Thyroid gland (tissue), 4 donors: ENCODE measurements around the gene GALM. TPM values are rescaled to one million over a fixed set of nuclear protein-coding genes. Genes with fewer than 3 reads are reported as not detected.

Source experiments
- DNase-seq, 2 donors: peaks; one replicate each; pipeline ENCODE4 v3.0.0-alpha.2; 2019
- H3K27ac ChIP-seq, 3 donors: fragments of 200-600 bp; sonication (generic); 1 replicate in 2 of 3; 2 replicates in 1 of 3; pipeline ENCODE4 v1.5.1; 2016 to 2019; ENCODE audit warnings: mild to moderate bottlenecking in 1 of 3, moderate library complexity in 1 of 3
- H3K27me3 ChIP-seq: fragments of 200-600 bp; sonication (generic); one replicate; pipeline ENCODE4 v1.5.1; 2019
- H3K36me3 ChIP-seq, 2 donors: fragments of 200-600 bp; sonication (generic); one replicate each; pipeline ENCODE4 v1.5.1; 2016 to 2019
- H3K4me1 ChIP-seq, 2 donors: fragments of 200-600 bp; sonication (generic); one replicate each; pipeline ENCODE4 v1.5.1; 2017 to 2019
- H3K4me3 ChIP-seq, 3 donors: fragments of 200-600 bp; sonication (generic); replicated peaks in 1 of 3; 1 replicate in 2 of 3; 2 replicates in 1 of 3; pipeline ENCODE4 v1.5.1; 2016; ENCODE audit warnings: mild to moderate bottlenecking in 1 of 3
- H3K9me3 ChIP-seq: fragments of 200-600 bp; sonication (generic); one replicate; pipeline ENCODE4 v1.5.1; 2017
- POLR2A ChIP-seq, 2 donors: fragments of 450-650 bp; IDR thresholded peaks; one replicate each; pipeline ENCODE4 v1.6.1; 2017; ENCODE audit warnings: antibody characterized with exemption in 2 of 2, mild to moderate bottlenecking in 2 of 2, moderate library complexity in 1 of 2
- WGBS, 2 donors: methylation state at CpG; one replicate each; pipeline ENCODE4 v1.1.5; 2017; 5-methylcytosine and 5-hydroxymethylcytosine counted together
- intact Hi-C: fragments of 100-400 bp; cut with DNase I; formaldehyde crosslinking; loops from one replicate; pipeline ENCODE4 v1.15.1; 2023
- total RNA-seq, 4 donors: library from RNA; depleted of rRNA; stranded (reverse); fragments of >200 nt; gene quantifications; one replicate each; pipeline ENCODE4 v1.2.3, GENCODE V29; 2016
- TF ChIP-seq, protein P1 (sequence below), 6 experiments: fragments of 200-600 bp in 3 of 6; fragments of 450-650 bp in 3 of 6; sonication (generic) in 3 of 6; IDR thresholded peaks; one replicate each; pipeline ENCODE4 v1.5.1; 2016 to 2019; ENCODE audit warnings: antibody characterized with exemption in 6 of 6, mild to moderate bottlenecking in 2 of 6, inconsistent platforms in 1 of 6, moderate library complexity in 1 of 6

GALM gene
- total RNA-seq, 4 donors from 2014 or later = 13.1 to 32.9 (median 25.8) TPM

DNA sequence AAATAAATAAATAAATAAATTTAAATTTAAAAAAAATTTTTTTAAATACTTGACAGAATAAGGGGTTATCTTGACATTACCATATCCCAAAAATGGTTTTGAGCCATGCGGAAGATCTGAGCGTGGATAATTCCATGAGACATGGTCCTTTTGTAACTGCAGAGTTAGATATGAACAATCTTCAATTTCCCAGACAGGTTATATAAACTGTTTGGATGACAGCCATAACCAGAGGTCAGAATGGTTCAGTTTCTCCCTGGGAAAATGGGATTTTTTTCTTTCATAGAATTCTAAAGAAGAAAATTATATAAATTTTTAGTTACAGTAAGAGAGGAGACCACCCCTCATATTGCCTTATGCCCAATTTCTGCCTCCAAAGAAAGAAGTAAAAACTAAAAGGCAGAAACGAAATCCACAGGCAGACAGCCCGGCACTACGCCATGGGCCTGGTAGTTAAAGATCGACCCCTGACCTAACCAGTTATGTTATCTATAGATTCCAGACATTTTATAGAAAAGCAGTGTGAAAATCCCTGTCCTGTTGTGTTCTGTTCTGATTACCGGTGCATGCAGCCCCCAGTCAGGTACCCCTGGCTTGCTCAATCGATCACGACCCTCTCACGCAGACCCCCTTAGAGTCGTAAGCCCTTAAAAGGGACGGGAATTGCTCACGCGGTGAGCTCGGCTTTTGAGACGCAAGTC lies 3.0 kb downstream of the GALM start:
- intact Hi-C loops = loop anchor here (10.0 kb wide), 1 partner anchor 64 kb away; the partner anchor contains the start of gene HNRNPLL
- H3K9me3 ChIP-seq = no peaks in the 10 kb centered on the region
- no peak overlapping the region for H3K4me3 ChIP-seq
- DNase-seq = no peak
- H3K4me1 ChIP-seq = peaks cover 12 to 14% of the 10 kb centered on the region in 2 donors
- TF ChIP-seq POLR2A (IDR thresholded peaks at IDR 0.05) = no peak
- TF ChIP-seq, protein P1, sequence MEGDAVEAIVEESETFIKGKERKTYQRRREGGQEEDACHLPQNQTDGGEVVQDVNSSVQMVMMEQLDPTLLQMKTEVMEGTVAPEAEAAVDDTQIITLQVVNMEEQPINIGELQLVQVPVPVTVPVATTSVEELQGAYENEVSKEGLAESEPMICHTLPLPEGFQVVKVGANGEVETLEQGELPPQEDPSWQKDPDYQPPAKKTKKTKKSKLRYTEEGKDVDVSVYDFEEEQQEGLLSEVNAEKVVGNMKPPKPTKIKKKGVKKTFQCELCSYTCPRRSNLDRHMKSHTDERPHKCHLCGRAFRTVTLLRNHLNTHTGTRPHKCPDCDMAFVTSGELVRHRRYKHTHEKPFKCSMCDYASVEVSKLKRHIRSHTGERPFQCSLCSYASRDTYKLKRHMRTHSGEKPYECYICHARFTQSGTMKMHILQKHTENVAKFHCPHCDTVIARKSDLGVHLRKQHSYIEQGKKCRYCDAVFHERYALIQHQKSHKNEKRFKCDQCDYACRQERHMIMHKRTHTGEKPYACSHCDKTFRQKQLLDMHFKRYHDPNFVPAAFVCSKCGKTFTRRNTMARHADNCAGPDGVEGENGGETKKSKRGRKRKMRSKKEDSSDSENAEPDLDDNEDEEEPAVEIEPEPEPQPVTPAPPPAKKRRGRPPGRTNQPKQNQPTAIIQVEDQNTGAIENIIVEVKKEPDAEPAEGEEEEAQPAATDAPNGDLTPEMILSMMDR (IDR thresholded peaks at IDR 0.05) = no peak
- no peaks in the 10 kb centered on the region for H3K27me3 ChIP-seq
- WGBS, 2 donors = 92 to 95% methylated on average over 16 of the region's 16 CpGs
- no peaks in the 10 kb centered on the region for H3K36me3 ChIP-seq
- H3K27ac ChIP-seq = no peak overlapping the region

DNA sequence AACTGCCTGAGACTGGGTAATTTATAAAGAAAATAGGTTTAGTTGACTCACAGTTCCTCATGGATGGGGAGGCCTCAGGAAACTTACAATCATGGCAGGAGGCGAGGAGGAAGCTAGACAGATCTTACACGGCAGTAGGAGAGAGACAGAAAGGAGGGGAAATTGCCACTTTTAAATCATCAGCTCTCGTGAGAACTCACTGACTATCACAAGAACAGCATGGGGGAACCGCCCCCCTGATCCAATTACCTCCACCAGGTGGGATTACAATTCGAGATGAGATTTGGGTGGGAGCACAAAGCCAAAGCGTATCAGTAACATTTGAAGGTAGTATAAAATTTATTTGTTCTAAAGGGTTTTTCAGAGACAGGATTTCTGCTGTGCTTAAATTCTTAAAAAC lies 5.4 kb downstream of the GALM start:
- Histone ChIP-seq H3K4me3 (no peak overlapping the region), H3K27ac (no peak overlapping the region), H3K4me1 (peaks cover 11 to 14% of the 10 kb centered on the region in 2 donors), H3K36me3 (peaks cover 3 to 4% of the 10 kb centered on the region in 2 donors), H3K27me3 (no peaks in the 10 kb centered on the region), H3K9me3 (no peaks in the 10 kb centered on the region)
- TF ChIP-seq, protein P1 (IDR thresholded peaks at IDR 0.05) = no peak
- TF ChIP-seq POLR2A (IDR thresholded peaks at IDR 0.05) = no peak
- intact Hi-C loops = no loop called here
- 90 to 93% methylated on average over 6 of the region's 6 CpGs for WGBS, 2 donors
- DNase-seq = no peak

DNA sequence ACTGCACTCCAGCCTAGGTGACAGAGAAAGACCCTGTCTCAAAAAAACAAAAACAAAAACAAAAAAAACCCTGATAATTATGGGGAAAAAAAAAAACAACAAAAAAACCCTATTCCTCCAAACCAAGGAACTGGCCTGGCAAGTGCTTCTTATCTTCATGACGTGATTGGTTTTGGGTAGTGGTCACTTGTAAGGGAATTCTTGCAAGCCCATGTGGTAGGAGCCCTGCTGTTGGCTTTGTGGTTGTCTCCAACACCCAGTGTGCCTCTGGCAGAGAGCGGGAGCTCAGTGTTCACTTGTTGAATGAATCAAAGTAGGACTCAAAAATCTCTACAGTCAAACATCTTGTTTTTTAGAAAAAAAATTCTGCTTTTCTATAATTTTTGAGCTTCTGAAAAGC lies 6.0 kb downstream of the GALM start:
- intact Hi-C loops = no loop called here
- WGBS, 2 donors = 92 to 94% methylated on average over 2 of the region's 2 CpGs

DNA sequence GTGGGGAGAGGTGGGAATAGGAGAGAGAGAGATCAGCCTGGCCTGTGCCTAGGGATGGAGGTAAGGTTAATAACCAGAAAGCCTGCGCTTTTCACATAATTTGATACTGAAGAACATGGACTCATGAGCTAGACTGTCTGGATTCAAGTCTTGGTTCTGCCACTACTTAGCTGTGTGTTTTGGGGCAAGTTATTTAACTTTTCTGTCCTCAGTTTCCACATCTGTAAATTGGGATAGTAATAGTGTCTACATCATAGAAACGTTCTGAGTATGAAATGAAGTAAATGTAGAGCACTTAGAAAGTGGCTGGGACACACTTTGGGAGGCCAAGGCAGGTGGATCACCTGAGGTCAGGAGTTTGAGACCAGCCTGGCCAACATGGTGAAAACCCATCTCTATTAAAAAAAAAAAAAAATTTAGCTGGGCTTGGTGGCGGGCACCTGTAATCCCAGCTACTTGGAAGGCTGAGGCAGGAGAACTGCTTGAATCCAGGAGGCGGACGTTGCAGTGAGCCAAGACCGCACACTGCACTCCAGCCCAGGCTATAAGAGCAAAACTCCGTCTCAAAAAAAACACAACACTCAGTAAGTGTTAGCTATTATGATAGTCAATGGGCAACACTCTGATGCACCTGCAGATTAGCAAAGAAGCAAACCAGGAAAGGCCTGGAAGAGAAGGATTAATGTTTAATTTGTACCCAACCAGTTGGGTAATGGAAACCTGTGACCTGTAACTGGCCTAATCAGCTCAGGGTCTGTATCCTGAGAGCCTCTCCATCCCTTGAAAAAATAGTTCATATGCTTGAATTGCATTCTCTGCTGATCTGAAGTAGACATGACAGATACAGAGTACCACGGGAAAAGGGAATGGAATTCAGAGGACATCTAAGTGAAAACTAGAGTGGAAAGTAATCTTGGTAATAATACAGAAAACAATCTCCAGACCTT lies 6.8 kb downstream of the GALM start:
- peaks cover 0 to 5% of the 10 kb centered on the region in 2 donors for H3K4me1 ChIP-seq
- 72 to 78% methylated on average over 8 of the region's 8 CpGs for WGBS, 2 donors
- no peak for DNase-seq
- no peaks in the 10 kb centered on the region for H3K9me3 ChIP-seq
- no peaks in the 10 kb centered on the region for H3K27me3 ChIP-seq
- H3K27ac ChIP-seq = no peak overlapping the region
- no peak for TF ChIP-seq POLR2A (IDR thresholded peaks at IDR 0.05)
- TF ChIP-seq, protein P1 (IDR thresholded peaks at IDR 0.05) = no peak
- no peak overlapping the region for H3K4me3 ChIP-seq
- intact Hi-C loops = no loop called here
- H3K36me3 ChIP-seq = peaks cover 3 to 4% of the 10 kb centered on the region in 2 donors

More for the DNA sequence above, 6.0 kb downstream of the GALM start:
- TF ChIP-seq POLR2A (IDR thresholded peaks at IDR 0.05) = no peak
- TF ChIP-seq, protein P1 (IDR thresholded peaks at IDR 0.05) = no peak
- no peak overlapping the region for H3K4me3 ChIP-seq
- peaks cover 3 to 4% of the 10 kb centered on the region in 2 donors for H3K36me3 ChIP-seq
- DNase-seq = no peak
- H3K9me3 ChIP-seq = no peaks in the 10 kb centered on the region
- H3K4me1 ChIP-seq = peaks cover 4 to 11% of the 10 kb centered on the region in 2 donors
- H3K27me3 ChIP-seq = no peaks in the 10 kb centered on the region
- no peak overlapping the region for H3K27ac ChIP-seq
